Measurements from ENCODE around the gene RDH13. TPM values are rescaled to one million over a fixed set of nuclear protein-coding genes. Genes with fewer than 3 reads are reported as not detected.

RDH13 gene
- total and polyA plus RNA-seq, 4 donors: 8.9 to 11.7 (median 9.5) TPM

GRCh38 chr19:55056827-55057226 lies 6.1 kb downstream of the RDH13 start:
- 98% methylated on average over 9 of the region's 9 CpGs for WGBS
- Histone ChIP-seq H3K9me3 (ENCODE audit: control insufficient read depth in 4 of 4, low read length in 3 of 4) (no peaks in the 10 kb centered on the region), H3K27me3 (ENCODE audit: control insufficient read depth in 4 of 4, insufficient read depth in 4 of 4, low read length in 3 of 4) (no peaks in the 10 kb centered on the region), H3K9ac (ENCODE audit: low read depth in 1 of 2, low read length in 2 of 2) (no peak overlapping the region), H3K4me1 (ENCODE audit: control insufficient read depth in 4 of 4, insufficient read depth in 4 of 4, low read length in 3 of 4) (peaks cover 0 to under 1% (median 0%) of the 10 kb centered on the region in 4 donors), H3K27ac (ENCODE audit: low read depth in 1 of 2, low read length in 2 of 2) (no peak overlapping the region), H3K4me3 (ENCODE audit: low read depth in 1 of 3, low read length in 3 of 3) (no peak overlapping the region), H3K36me3 (ENCODE audit: control insufficient read depth in 4 of 4, insufficient read depth in 3 of 4, low read depth in 1 of 4, low read length in 3 of 4) (peaks cover 13 to 37% (median 19%) of the 10 kb centered on the region in 4 donors)
- no peak for TF ChIP-seq FOXA1 (IDR thresholded peaks at IDR 0.05)
- DNase-seq (ENCODE audit: low spot score): no peak

GRCh38 chr19:55053735-55054134 lies 9.2 kb downstream of the RDH13 start:
- Histone ChIP-seq H3K4me3 (ENCODE audit: low read depth in 1 of 3, low read length in 3 of 3) (no peak overlapping the region), H3K4me1 (ENCODE audit: control insufficient read depth in 4 of 4, insufficient read depth in 4 of 4, low read length in 3 of 4) (no peaks in the 10 kb centered on the region), H3K27me3 (ENCODE audit: control insufficient read depth in 4 of 4, insufficient read depth in 4 of 4, low read length in 3 of 4) (no peaks in the 10 kb centered on the region), H3K9me3 (ENCODE audit: control insufficient read depth in 4 of 4, low read length in 3 of 4) (no peaks in the 10 kb centered on the region), H3K9ac (ENCODE audit: low read depth in 1 of 2, low read length in 2 of 2) (no peak overlapping the region), H3K36me3 (ENCODE audit: control insufficient read depth in 4 of 4, insufficient read depth in 3 of 4, low read depth in 1 of 4, low read length in 3 of 4) (peaks cover 20 to 45% (median 28%) of the 10 kb centered on the region in 4 donors), H3K27ac (ENCODE audit: low read depth in 1 of 2, low read length in 2 of 2) (no peak overlapping the region)
- WGBS: 96% methylated on average over 7 of the region's 7 CpGs
- no peak for TF ChIP-seq FOXA1 (IDR thresholded peaks at IDR 0.05)
- DNase-seq (ENCODE audit: low spot score): no peak

DNA sequence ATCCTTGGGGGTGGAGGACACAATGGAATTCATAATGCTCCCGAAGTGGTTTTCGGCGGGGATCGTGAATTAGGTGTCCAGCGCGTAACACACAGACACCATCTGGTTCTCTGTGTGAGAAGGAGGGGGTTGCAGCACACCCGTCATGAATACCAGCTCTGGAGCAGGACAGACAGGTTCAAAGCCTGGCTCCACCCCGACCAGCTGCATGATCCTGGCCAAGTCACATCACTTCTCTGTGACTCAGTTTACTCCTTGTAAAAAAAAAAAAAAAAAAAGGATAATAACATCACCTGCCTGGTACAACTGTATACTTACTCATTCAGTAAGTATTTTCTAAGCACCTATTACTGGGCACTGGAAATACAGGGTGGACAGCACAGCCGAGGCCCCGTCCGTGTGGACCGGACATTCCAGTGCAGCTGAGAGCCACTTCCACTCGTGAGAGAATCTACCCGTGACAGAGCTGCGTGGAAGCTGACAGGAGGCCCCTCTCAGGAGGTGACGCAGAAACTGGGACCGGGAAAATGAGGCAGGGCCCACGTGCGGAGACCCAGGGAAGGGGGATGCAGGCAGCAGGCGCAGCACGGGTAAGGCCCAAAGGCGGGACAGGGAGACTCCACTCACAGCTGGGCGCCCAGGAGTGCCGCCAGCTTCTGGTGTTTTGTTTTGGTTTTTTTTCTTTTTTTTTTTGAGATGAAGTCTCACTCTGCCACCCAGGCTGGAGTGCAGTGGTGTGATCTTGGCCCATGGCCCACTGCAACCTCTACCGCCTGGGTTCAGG lies 12.0 kb downstream of the RDH13 start:
- Histone ChIP-seq H3K9ac (ENCODE audit: low read depth in 1 of 2, low read length in 2 of 2) (no peak overlapping the region), H3K27me3 (ENCODE audit: control insufficient read depth in 4 of 4, insufficient read depth in 4 of 4, low read length in 3 of 4) (no peaks in the 10 kb centered on the region), H3K4me3 (ENCODE audit: low read depth in 1 of 3, low read length in 3 of 3) (no peak overlapping the region), H3K4me1 (ENCODE audit: control insufficient read depth in 4 of 4, insufficient read depth in 4 of 4, low read length in 3 of 4) (no peaks in the 10 kb centered on the region), H3K27ac (ENCODE audit: low read depth in 1 of 2, low read length in 2 of 2) (no peak overlapping the region), H3K9me3 (ENCODE audit: control insufficient read depth in 4 of 4, low read length in 3 of 4) (no peaks in the 10 kb centered on the region), H3K36me3 (ENCODE audit: control insufficient read depth in 4 of 4, insufficient read depth in 3 of 4, low read depth in 1 of 4, low read length in 3 of 4) (peaks cover 21 to 55% (median 39%) of the 10 kb centered on the region in 4 donors)
- no peak for DNase-seq (ENCODE audit: low spot score)
- 97% methylated on average over 25 of the region's 25 CpGs for whole genome bisulfite sequencing
- TF ChIP-seq SP1 (IDR thresholded peaks at IDR 0.05) (no peak), FOXA2 (IDR thresholded peaks at IDR 0.05) (no peak), JUND (IDR thresholded peaks at IDR 0.05) (no peak), YY1 (IDR thresholded peaks at IDR 0.05) (no peak)

- H3K27me3 ChIP-seq (ENCODE audit: control insufficient read depth in 4 of 4, insufficient read depth in 4 of 4, low read length in 3 of 4): no peaks in the 10 kb centered on the region
- TF ChIP-seq YY1 (IDR thresholded peaks at IDR 0.05) (no peak), NR2F2 (IDR thresholded peaks at IDR 0.05) (no peak), RXRA (IDR thresholded peaks at IDR 0.05) (no peak), CTCF (IDR thresholded peaks at IDR 0.05; ENCODE audit: low read depth, low read length, missing input control) (no peak), REST (IDR thresholded peaks at IDR 0.05) (no peak), JUND (IDR thresholded peaks at IDR 0.05) (no peak), HNF4G (IDR thresholded peaks at IDR 0.05) (no peak), FOXA1 (IDR thresholded peaks at IDR 0.05) (no peak), TAF1 (conservative IDR thresholded peaks at IDR 0.05) (no peak), EGR1 (IDR thresholded peaks at IDR 0.05; ENCODE audit: low read depth in 2 of 2) (no peak), RAD21 (IDR thresholded peaks at IDR 0.05) (no peak), FOXA2 (IDR thresholded peaks at IDR 0.05) (no peak)
- TF ChIP-seq, protein P1, sequence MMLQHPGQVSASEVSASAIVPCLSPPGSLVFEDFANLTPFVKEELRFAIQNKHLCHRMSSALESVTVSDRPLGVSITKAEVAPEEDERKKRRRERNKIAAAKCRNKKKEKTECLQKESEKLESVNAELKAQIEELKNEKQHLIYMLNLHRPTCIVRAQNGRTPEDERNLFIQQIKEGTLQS (IDR thresholded peaks at IDR 0.05): no peak
- TF ChIP-seq, protein P2, sequence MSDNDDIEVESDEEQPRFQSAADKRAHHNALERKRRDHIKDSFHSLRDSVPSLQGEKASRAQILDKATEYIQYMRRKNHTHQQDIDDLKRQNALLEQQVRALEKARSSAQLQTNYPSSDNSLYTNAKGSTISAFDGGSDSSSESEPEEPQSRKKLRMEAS (IDR thresholded peaks at IDR 0.05): no peak
- TF ChIP-seq, protein P3, sequence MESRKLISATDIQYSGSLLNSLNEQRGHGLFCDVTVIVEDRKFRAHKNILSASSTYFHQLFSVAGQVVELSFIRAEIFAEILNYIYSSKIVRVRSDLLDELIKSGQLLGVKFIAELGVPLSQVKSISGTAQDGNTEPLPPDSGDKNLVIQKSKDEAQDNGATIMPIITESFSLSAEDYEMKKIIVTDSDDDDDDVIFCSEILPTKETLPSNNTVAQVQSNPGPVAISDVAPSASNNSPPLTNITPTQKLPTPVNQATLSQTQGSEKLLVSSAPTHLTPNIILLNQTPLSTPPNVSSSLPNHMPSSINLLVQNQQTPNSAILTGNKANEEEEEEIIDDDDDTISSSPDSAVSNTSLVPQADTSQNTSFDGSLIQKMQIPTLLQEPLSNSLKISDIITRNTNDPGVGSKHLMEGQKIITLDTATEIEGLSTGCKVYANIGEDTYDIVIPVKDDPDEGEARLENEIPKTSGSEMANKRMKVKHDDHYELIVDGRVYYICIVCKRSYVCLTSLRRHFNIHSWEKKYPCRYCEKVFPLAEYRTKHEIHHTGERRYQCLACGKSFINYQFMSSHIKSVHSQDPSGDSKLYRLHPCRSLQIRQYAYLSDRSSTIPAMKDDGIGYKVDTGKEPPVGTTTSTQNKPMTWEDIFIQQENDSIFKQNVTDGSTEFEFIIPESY (IDR thresholded peaks at IDR 0.05): no peak
Measured at GRCh38 chr19:55048446-55048845, 14.5 kb downstream of the RDH13 start.

More at GRCh38 chr19:55048446-55048845, 14.5 kb downstream of the RDH13 start:
- Histone ChIP-seq H3K4me3 (ENCODE audit: low read depth in 1 of 3, low read length in 3 of 3) (no peak overlapping the region), H3K9ac (ENCODE audit: low read depth in 1 of 2, low read length in 2 of 2) (no peak overlapping the region), H3K4me1 (ENCODE audit: control insufficient read depth in 4 of 4, insufficient read depth in 4 of 4, low read length in 3 of 4) (no peaks in the 10 kb centered on the region), H3K9me3 (ENCODE audit: control insufficient read depth in 4 of 4, low read length in 3 of 4) (no peaks in the 10 kb centered on the region), H3K27ac (ENCODE audit: low read depth in 1 of 2, low read length in 2 of 2) (no peak overlapping the region), H3K36me3 (ENCODE audit: control insufficient read depth in 4 of 4, insufficient read depth in 3 of 4, low read depth in 1 of 4, low read length in 3 of 4) (peaks cover 19 to 55% (median 36%) of the 10 kb centered on the region in 4 donors)
- 97% methylated on average over 15 of the region's 15 CpGs for WGBS
- no peak for DNase-seq (ENCODE audit: low spot score)
